Endothelial cell of hepatic sinusoid (primary cell): ENCODE measurements around the gene SCMH1.

Experiments used
- in situ Hi-C: cut with HindIII; loops from 2 replicates; pipeline ENCODE4 v1.10.0; 2017; ENCODE audit warnings: low sequenced_read_pairs

Gene SCMH1

DNA sequence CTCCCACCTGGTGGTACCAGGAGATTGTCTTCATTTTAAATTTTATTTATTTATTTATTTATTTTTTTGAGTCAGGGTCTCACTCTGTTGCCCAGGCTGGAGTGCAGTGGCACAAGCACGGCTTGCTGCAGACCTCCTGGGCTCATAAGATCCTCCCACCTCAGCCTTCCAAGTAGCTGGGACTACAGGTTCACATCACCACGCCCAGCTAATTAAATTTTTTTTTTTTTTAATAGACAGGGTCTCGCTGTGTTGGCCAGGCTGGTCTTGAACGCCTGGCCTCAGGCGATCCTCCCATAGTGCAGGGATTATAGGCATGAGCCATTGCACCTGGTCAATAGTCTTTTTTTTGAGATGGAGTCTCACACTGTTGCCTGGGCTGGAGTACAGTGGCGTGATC lies 229.1 kb downstream of the SCMH1 start:
- in situ Hi-C loops: no loop called here

DNA sequence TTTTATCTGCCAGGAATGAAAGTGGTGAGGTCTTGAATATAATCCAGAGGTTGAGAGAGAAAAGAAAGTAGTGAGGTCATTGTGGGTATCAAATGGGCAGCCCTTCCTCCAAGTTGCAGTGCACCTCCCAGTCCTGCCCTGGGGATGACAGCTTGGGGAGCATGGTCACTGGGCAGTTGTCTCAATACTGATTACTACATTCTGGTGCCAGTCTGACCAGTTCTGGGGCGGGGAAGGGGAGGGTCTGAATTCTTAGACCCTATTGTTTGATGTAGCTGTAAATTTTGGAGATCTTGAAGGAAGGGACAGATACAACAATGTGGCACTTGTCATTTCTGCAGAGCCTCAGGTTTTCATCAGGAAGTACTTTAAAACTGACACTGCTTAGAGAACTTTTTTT lies 231.8 kb downstream of the SCMH1 start:
- in situ Hi-C loops: no loop called here

DNA sequence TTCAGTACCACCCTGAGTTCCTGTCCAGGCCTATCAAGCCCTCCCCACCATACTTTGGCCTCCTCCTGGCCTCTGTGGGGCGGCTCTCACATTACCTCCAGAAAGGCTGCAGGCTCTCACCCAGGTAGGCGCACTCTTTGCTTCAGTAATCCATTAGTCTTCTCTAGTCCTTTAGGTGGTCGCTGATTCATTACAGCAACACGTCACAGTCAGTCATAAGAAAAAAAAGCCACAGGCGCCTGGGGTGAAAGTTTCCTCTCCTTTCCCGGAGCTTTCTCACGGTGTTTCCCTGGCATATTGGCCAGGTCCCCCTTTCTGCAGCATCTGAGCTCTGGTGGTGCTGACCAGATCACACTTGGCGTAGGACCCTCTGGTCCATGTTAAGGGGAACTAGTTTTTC lies 232.6 kb downstream of the SCMH1 start:
- in situ Hi-C loops: no loop called here

GRCh38 chr1:41006942-41007865 lies 234.9 kb downstream of the SCMH1 start:
- in situ Hi-C loops: no loop called here

DNA sequence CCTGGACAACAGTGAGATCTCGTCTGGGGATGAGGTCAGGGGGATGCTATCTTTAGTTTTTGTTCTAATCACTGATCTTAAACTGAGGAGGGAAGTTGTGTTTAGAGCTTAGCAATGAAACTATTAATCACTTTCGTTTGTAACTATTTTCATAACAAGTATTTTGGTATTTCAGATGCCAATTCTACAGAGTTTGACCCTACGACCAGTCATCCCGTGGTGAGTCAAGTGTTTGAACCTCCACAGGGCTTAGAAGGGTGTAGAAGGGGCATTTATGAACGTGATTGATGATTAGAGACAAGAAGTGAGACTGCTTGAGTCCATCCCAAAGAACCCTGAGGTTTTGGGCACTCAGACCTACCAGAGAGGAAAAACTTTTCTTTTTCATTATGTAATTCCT lies 236.2 kb downstream of the SCMH1 start:
- in situ Hi-C loops: no loop called here

- in situ Hi-C loops: no loop called here
Measured at GRCh38 chr1:41003640-41004220, 238.4 kb downstream of the SCMH1 start.

DNA sequence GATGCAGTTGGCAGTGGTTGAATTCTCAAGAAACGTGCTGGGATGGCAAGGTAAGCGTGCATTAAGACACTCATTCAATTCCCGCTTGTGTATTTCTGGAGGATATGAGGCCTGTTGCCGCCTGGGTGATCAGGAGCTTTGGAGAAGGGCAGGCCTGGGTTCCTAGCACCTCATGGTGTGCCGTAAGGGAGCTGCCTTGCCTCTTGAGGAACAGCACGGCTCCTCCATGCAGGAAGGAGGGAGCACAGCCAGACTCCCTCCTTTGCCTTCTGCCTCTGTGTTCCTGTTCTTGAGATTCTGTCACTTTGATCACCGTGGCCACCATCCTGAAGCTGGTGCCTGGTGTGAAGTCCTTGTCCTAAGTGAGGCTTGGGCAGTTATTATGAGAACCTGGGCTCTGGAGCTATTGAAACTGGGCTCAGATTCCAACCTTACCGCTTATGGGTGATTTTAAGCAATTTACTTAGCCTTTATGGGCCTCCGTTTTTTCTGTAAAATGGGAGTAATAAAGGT lies 238.9 kb downstream of the SCMH1 start:
- in situ Hi-C loops: no loop called here

DNA sequence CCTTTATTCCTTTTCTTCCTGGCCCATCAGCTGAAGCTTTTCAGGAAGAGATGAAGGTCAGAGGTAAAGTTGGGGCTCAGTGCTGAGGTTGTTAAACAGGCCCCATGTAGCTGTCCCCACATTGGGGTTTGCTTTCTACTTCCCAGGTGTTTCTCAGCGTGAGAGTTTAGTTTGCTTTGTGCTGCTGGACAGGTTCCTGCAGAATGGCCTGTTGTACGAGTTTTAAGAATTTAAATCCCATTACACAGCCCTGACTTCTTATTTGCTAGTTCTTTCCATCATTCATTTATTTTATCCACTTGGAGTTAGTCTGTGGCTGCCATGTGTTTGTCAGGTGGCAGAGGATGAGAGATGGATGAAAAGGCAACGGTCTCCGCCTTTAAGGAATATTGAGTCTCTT lies 243.4 kb downstream of the SCMH1 start:
- in situ Hi-C loops: no loop called here

DNA sequence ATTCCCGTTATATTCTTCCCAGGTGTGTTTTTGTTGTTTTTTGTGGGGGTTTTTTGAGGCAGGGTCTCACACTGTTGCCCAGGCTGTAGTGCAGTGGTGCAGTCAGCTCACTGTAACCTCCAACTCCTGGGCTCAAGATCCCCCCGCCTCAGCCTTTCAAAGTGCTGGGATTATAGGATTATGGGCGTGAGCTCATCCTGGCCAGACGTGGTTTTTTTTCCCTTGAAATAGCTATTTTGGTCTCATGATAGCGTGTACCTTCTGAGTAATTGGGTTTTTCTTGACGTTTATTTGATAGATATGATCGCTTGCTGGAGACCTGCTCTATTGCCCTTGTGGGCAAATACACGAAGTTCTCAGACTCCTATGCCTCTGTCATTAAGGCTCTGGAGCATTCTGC lies 245.0 kb downstream of the SCMH1 start:
- in situ Hi-C loops: no loop called here

DNA sequence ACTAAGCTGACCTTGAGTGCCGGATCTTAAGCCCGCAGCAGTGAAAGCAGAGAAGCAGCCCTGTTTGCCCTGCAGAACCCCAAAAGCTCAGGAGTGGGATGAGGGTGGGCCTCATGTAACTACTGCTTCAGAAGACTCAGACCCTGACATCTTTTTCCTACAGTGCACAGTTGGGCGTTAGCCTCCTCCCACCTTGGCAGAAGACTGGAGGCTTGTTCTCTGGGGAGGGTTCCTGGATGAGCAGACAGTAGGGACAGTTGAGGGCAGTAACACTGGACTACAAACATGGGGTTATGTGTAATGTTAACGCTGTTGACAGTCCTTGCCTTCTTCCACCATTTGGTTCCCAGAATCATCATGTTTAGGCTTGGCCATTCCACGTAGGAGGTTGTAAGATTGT lies 253.0 kb downstream of the SCMH1 start:
- in situ Hi-C loops: no loop called here

DNA sequence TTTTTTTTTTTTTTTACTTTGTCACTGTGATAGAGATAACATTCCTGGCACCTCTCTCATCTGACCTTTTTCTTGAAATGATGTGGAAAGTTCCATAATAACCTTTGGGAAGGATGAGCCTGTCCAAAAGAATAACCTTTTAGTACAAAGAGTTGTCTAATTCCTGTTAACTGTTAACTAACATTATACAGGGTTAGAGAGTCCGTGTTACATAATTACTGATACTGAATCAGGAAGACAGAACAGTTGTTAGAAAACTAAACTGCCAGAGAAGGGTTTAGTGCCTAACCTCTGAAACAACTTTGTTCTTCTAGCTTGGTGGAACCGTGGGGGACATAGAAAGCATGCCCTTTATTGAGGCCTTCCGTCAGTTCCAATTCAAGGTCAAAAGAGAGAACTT lies 253.8 kb downstream of the SCMH1 start:
- in situ Hi-C loops: no loop called here

DNA sequence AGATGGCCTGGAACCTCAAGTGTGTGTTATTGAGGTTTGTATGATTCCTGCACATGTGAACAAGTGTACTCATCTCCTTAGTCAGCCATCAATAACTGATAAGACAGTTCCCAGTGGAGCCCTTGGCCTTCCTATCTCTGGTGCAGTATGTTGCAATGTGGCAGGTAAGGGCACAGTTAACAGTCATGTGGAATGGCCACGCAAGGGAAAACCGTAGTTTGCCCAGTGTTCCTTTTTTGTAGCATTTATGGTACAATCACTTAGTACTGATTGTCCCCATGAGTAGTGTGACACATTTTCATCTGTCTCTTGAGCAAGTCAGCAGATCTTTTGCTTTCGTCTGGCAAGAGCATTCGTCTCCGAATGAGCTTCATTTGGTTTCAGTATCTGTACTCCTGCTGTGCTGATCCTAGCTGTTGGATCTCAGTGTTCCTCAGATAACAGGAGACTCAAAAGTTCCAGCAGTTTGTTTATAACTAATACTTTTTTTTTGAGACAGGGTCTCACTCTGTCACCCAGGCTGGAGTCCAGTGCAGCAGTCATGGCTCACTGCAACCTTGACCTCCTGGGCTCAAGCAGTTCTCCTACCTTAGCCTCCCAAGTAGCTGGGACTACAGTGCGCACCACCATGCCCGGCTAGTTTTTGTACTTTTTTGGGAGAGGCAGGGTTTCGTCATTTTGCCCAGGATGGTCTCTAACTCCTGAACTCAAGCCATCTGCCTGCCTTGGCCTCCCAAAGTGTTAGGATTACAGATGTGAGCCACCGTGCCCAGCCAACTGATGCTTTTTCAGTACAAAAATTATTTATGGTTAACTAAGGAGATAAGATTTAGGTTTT lies 254.4 kb downstream of the SCMH1 start:
- in situ Hi-C loops: no loop called here

DNA sequence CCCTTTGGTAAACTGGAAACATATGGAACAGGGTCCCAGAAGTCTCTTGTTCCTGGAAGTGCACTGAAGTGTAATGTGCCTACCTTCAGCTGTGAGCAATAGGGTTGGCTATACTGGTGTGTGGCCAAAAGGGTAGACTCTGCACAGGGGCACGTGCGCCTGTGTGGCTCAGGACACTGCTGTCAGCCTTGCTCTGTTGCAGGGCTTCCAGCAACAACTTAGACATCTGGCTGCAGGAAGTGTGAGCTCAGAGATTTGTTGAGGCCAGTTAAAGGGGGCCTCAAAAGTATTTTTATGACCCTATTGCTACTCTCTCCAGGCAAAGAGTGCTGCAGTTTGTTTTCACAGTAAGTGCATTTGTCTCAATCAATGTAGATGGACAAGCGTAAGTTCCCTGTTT lies 255.2 kb downstream of the SCMH1 start:
- in situ Hi-C loops: no loop called here

DNA sequence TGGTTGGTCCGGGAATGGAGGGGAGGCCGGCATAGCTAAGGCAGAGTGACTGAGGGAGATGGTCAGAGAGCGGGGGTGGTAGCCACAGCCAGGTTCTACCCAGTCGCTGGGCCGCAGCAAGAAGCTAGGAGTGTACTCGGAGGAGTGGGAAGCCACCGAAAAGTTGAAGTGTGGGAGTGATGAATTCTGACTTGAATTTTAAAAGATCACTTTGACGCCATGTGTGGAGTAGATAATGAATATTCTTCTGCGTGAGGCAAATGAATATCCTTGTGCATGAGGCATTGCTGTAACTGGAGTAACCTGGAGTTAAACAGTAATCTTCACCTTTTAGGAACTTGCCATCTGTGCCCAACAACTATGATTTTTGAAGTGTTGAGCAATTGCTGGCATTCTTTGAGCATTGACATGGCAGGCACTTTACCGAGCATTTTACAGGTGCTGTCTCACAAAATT lies 255.8 kb downstream of the SCMH1 start:
- in situ Hi-C loops: no loop called here

DNA sequence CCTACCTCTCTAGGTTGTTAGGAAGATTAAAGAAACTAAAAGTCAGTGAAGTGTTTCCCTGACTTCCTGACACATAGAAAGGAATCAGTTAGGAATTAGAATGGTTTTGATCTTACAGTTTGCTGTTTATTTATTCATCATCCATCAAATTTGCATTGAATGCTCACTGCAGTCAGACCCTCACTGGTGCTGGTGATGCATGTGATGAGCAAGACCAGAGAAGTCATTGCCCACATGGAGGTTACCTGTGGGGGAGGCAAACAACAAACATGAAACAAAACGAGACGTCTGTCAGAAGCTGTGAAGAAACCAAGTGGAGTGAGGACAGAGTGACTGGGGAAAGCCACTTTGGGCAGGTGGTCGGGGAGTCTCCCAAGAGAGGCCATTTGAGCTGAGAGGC lies 256.2 kb downstream of the SCMH1 start:
- in situ Hi-C loops: no loop called here

- in situ Hi-C loops: no loop called here
Measured at GRCh38 chr1:40985161-40985560, 256.9 kb downstream of the SCMH1 start.

GRCh38 chr1:40984531-40984930 lies 257.6 kb downstream of the SCMH1 start:
- in situ Hi-C loops: loop anchor here (5.0 kb wide), 1 partner anchor 63 kb away; no protein-coding TSS in a partner anchor

- in situ Hi-C loops: loop anchor here (5.0 kb wide), 1 partner anchor 63 kb away; no protein-coding TSS in a partner anchor
Measured at GRCh38 chr1:40984066-40984465, 258.0 kb downstream of the SCMH1 start.

DNA sequence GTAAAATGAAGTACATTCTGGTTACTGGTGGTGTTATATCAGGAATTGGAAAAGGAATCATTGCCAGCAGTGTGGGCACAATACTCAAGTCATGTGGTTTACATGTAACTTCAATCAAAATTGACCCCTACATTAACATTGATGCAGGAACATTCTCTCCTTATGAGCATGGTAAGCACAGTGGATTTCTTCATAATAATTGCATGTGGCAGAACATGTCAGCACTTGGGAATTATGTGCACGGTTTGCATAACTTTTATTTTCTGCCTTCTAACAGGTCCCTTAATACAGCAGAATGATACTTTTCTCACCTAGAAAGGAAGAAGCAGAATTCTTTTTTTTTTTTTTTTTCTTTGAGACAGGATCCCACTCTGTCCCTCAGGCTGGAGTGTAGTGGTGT lies 258.8 kb downstream of the SCMH1 start:
- in situ Hi-C loops: loop anchor here (5.0 kb wide), 1 partner anchor 64 kb away; no protein-coding TSS in a partner anchor

DNA sequence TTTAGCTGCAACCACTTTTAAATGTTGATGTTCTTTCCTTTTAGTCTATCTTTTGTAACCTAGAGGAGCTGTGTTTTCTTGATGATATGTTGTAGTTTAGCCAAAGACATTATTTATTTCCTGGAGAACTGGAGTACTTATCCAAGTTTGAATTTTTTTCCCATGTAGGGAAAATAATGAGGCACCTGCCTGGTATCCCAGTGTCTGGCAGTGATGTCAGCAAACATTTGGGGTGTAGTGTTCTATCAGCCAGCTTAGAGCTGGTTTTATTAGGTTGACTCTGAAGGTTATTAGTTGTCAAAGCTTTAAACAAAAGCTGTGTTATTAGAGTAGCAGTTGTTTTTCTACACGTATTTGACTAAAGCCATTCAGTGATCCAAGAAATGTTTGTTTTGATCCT lies 259.4 kb downstream of the SCMH1 start:
- in situ Hi-C loops: loop anchor here (5.0 kb wide), 1 partner anchor 65 kb away; no protein-coding TSS in a partner anchor
